ENCODE results near the gene RABGAP1. TPM values are rescaled to one million over a fixed set of nuclear protein-coding genes. Genes with fewer than 3 reads are reported as not detected.

The RABGAP1 gene
- polyA plus RNA-seq, 5 donors, result 58.5 to 89.0 (median 77.3) TPM

DNA sequence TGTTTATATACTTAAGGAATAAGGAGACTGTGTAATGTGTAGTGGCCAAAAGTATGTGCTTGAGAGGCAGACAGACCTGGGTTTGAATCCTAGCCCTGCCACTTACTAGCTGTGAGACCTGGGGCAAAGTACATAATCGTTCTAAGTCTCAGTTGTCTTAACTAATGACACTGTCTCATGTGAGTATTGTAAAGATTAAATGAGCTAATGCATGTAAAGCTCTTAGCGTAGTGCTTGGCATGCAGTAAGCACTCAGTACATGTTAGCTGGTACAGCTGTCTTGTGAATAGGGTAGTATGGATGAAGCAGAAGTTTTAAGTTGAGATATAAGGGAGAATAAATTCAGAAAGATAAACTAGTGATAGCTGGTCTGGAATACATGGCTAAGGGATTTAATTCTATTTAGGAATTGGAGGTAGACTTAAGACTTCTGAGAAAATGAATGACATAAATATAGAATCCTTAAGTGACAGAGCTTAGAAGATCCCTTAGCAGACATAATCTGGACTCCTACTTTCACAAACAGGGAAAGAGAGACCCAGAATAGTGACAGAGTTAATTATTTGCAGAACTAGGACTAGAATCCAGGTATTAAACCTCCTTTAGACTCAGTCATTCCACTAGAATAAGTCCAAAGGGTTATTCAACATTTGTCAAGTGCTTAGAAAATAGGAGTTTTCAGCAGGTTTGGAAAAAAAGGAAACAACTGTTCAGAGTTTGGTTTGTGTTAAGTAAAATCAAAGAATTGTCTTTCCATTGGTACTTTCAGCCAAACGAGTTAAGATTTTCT lies 105.8 kb downstream of the RABGAP1 start:
- DNase-seq, result no peak

DNA sequence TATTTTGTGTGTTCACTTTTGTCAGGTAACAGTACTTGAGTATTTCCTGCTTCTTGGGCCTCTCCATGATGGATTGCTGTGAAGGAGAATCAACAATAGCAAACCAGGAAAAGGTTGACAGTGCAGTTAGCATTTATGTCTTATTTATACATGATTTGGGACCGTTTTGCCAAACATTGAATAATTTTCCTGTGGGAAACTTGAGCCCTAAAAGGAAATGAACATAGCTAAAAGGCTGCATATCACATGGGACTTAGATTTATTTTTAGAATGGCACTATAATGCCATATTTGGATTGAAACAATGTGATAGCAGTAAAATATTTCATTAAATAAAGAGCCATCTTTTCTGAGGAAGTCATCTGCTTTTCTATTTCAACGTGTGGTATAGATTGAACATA lies 107.9 kb downstream of the RABGAP1 start:
- DNase-seq, result no peak

DNA sequence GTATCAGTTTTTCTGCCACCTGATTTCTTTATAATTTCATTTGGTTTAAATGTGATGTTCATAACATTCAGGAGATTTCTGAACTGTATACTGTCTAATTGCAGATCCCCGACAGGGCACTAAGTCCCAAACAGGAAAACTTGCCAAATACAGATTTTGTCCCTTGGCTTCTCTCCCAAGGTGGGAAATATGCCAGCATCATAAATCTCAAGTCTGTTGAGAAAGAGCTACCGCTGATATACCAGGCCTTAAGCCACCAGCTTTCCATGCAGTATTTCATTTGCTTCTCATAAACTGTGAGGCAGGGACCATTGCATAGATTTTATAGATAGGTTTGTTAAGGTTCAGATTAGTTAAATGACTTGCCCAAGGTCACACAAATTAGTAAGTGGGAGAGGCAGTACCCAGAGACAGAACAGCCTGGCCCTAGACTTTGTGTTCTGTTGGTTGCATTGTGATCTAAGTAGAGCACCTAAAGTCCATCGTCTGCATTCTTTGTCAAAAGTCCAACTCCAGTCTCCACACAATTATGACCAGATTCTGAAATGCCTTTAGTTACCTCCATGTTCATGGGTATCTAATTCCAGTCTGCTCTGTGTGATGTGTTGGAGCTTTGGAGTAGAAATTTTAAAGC lies 108.9 kb downstream of the RABGAP1 start:
- DNase-seq, result no peak

DNA sequence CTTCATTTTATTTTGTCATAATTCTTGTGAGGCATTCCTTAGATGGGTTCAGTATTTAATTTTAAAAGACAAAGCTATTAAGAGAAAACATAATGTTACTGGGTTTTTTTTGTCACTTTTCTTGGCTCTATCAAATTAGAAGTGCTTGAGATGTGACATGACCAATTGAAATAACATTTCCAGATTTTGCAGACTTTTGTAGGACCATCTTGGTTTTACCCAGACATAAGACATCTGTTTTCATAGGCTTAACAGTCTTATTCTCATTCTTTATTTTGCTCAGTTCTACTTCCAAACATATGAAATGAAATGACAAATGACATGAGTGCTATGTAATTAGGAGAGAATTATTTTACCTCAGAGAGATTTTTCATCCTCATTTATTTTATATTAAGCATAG lies 112.2 kb downstream of the RABGAP1 start:
- DNase-seq, result no peak

DNA sequence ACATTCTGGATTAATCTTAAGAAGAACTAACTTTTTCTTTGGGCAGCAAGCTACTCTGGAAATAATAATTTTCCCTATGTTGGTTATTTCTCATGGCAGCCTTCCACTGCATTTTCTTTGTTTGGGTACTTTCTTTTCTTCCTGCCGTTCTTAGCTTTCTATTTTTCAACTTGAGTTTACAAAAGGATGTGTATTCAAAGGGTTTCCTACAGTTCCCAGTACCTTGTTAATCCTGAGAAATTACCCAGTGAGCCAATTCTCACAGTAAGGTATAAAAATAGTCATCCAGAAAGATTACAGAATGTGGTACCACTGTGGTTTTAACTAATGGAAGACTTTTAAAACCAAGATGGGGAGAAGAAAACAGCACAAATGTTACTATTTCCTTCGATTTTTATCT lies 112.9 kb downstream of the RABGAP1 start:
- DNase-seq, result no peak

DNA sequence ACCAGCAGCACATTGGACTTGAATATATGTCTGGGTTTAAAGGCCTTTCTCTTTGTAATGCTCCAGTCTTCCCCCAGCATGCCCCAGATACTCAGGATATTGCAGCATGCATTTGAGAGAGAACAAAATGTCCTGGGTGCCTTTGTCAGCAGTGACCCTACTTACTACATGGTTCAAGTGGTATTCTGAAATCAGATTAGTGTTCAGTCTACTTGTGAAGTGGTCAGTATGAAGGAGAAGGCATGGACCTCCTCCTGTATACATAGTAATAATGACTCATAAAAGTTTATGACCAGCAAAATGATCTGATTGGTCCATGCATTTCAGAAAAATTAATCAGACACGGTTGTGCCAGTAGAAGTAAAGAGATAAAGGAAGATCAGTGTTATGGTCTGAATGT lies 118.0 kb downstream of the RABGAP1 start:
- DNase-seq, result no peak

DNA sequence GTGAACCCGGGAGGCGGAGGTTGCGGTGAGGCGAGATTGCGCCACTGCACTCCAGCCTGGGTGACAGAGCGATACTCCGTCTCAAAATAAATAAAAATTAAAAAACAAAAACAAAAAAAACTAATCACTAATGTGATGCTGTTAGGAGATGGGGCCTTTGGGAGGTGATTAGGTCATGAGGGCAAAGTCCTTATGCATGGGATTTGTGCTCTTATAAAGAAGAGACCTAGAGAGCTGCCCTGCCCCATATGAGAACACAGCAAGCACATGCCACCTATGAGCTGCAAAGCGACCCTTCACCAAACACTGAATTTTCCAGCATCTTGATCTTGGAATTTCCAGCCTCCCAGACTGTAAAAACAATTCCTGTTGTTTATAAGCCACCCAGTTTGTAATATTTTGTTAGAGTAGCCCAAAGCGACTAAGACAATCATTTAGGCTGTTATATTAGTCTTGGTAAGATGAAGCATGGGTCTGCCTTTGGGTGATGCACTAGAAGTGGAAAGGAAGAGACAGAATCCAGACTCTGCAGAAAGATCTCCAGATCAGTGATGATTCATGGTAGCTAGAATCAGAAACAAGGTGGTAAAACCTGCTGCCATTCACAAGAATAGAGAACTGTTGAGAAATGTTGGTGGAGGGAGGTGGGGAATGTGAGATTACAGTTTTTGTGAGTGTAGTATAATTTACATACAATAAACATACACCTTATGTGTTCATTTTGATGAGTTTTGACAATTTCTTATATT lies 118.8 kb downstream of the RABGAP1 start:
- DNase-seq, result no peak

DNA sequence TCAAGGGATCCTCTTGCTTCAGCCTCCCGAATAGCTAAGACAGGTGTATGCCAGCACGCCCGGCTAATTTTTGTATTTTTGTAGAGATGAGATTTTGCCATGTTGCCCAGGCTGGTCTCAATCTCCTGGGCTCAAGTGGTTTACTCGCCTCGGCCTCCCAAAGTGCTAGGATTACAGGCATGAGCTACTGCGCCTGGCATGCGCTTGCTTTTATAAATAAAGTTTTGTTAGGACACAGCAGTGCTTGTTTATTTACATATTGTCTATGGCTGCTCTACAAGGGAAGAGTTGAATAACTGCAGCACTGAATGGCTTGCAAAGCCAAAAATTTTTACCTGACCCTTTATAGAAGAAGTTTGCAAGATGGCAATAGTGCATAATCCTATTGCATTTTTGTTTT lies 120.4 kb downstream of the RABGAP1 start:
- DNase-seq, result no peak

DNA sequence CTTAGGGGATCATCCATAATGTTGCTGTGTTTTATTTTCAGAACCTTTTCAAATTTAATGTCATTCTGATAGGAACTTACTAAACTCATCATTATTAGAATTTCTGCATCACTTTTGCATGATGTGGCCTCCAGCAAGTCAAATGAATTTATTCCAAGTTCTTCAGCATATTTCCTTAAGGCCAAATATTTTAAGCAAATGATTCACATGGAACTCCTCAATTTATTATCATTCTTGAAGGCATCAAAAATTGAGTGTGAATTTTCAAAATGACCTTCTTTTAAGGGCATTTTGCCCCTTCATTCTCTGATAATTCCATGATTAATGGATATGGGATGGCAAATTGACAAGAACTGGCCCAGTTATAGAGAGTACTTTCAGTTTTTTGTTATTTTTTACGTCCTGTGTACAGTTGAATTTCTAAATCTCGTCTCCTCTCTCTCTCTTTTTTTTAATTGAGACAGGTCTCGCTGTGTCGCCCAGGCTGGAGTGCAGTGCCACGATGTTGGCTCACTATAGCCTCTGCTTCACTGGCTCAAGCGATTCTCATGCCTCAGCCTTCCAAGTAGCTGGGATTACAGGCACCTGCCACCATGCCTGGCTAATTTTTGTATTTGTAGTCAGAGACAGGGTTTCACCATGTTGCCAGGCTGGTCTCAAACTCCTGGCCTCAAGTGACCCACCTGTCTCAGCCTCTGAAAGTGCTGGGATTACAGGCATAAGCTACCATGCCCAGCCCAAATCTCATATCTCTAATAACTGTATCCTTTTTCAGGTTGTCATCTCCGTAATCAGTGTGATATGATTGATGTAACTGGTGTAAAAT lies 121.7 kb downstream of the RABGAP1 start:
- DNase-seq, result no peak

DNA sequence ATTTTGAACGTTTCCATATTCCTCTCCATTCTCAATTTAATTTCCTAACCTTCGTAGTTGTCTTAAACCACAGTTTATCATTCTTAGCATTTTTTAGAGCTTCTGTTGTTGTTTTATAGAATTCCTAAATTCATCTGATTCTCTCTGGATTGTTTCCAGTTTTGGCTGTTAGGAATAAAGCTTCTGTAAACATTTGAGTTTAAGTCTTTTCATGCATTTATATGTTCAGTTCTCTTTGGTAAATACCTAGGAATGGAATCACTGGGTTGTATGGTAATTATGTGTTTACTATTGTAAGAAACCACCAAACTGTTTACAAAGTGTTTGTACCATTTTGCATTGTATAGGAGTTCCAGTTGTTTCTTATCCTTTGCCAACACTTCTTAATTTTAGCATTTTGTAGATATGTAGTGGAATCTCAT lies 122.4 kb downstream of the RABGAP1 start:
- DNase-seq, result no peak

DNA sequence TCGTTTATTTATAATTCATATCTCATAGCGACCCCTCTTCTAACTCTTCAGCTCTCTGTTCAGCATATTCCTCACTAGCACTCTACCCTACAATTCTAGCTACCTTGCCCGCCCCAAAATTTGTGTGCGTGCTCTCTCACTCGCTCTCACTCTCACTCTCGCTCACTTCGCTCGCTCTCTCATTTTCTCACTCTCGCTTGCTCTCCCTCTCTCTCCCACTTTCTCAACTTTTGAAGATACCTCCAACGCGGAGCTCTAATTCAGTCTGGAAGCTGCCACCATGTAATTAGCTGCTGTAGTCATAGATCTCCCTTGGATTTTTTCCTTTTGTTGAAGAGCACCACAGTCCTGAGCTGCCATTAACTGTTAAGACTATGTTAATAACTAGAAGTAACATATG lies 123.1 kb downstream of the RABGAP1 start:
- no peak for DNase-seq

DNA sequence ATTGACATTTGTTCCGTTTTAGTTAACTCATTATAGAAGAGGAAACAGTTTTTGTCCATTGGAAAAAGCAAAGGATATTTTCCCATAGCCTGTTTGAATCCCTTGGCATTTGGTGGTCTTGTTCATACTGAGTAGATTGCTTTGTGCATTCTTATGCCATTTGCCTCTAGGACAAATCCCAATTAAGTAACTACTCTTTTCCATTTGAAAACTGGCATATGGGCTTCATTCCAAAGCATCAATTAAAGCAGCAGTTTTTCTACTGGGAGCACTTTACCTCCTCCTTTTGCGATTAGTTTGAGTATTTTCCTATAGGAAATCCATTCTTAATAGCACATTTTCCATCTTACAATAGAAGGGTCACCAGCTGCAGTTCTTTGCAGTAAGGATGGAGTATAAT lies 123.9 kb downstream of the RABGAP1 start:
- DNase-seq, result no peak

DNA sequence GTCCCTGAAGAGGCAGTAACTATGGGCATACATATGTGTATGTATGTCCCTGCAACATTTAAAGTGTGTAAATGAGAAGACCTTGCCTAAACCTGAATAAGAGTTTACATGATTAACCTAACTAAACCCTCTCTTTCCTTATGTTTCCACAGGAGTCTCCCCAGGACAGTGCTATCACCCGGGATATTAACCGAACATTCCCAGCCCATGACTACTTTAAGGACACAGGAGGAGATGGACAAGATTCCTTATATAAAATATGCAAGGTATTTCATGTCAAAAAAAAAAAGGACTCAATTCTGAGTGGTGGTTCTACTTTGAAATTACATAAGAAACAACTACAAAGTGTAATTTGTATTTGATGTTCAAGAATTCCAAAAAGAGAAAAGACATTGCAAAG lies 124.4 kb downstream of the RABGAP1 start:
- no peak for DNase-seq

DNA sequence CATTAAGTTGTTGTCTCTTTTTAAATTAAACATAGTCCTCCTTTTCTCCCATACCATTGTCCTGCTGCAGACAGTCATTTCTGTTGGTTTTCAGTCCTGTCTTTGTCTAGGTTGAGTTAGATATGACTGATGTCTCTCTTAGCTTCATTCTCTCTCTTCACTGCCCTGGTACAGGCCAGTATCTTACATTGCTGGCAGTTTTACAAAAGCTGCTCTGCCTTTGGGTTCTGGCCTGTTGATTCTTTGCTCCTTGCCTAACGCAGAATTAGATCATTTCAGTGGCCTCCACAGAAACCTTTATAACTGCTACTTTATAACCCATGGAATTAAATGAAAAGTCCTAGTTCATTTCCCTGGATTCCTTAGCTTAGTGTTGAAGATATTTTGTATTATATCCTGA lies 126.3 kb downstream of the RABGAP1 start:
- no peak for DNase-seq

DNA sequence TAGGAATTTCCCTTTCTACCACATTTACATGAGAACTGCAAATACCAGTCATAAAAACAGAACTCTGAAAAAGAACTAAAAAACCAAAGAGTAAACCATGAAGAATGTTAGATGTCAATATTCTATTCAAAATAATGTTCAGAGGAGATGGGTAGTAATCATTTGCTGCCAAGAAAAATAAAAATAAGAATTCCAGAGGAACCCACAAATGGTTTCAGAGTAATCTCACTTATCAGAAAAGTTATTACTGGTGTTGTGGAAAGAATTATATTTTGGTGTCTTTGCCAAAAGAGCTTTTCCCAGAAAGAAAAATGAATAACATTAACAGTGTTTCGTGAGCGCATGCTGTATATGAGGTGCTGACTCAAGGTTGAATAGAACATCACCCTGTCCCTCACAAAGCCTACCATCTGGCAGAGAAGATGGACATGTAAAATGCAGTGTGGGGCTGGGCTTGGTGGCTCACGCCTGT lies 128.2 kb downstream of the RABGAP1 start:
- DNase-seq, result no peak

DNA sequence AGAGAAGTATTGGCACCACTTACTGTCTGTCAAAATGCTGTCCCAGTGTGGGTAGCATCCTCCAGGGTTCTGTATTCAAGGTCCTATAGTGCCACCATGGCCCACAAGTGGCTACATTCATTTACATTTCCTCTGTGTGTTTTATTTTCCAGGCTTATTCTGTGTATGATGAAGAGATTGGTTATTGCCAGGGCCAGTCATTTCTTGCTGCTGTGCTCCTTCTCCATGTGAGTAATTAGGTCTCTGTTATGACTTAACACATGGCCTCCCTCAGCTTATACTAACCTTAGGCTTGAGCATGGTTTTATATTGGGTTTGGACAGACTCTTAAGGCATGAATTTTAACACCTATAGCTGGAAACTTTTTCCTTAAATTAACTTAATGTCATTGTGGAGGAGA lies 129.4 kb downstream of the RABGAP1 start:
- DNase-seq, result no peak

DNA sequence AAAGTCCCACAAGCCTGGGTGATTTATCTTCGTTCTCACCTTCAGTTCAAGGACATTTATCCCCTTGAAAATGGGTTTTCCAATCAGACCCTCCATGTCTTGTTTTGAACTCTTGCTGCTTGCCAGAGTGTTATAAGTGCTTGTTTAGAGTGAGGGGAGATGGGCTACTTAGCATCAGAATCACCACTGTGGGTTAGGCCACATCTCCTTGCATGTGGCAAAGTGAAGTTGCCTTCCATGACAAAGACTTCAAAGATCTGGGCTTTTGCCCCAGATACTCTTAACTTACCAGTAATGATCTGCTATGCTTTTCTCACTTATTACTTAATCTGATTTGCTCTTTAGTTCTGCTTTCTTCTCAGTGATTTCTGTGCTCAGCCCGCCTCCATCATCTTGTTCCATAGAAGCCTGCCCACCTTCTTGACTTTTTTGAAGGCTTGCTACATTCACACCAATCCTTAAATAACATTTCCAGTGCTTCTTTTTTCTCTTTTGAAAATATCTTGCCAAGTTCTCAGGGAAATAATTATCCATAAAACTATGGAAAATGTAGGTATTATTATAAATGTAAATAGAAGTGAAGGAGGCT lies 131.7 kb downstream of the RABGAP1 start:
- DNase-seq, result no peak

DNA sequence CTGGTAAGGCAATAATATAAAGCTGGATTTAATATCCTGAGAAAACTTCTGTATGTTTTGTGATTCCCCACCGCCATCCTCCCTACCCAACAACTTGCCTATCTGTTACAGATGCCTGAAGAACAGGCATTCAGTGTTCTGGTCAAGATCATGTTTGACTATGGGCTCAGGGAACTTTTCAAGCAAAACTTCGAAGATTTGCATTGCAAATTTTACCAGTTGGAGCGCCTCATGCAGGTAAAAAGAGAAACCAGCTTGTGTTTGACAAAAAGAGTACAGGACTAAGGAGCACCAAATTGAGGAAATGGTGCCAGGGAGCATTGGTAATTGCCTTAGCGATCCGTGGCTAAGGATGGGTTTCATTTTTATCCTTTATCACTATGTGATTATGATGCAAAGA lies 132.6 kb downstream of the RABGAP1 start:
- no peak for DNase-seq

DNA sequence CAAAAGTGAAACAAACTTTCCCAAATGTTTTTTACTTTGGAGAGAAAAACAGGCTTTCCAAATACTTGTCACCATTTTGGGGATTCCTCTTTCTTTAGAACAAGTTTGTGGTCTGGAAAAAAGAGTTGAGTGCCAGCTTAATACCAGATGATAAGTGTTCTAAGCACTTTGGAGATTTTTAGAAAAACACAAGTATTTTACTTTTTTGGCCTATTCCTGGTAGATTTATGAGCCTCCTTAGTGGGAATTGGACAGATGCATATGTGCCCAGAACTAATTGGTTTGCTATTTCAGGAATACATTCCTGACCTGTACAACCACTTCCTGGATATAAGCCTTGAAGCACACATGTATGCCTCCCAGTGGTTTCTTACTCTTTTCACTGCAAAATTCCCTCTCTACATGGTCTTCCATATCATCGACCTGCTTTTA lies 133.2 kb downstream of the RABGAP1 start:
- DNase-seq, result no peak

DNA sequence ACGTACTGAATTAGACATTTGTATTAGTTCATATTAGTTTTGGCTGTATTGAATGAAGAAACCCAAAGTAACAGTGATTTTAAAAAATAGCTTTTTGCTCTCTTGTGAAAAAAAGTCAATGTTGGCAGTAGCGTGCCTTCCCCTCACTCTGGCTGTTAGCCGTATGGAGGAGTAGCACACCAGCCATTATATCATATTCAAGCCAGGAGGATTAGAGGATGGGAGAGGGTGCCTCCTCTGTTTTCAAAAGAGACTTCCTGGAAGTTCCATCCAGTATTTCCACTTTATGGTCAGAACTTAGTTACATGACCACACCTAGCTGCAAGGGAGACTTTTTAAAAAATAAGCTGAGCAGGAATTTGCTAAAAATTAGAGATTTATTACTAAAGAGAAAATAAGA lies 133.8 kb downstream of the RABGAP1 start:
- no peak for DNase-seq

DNA sequence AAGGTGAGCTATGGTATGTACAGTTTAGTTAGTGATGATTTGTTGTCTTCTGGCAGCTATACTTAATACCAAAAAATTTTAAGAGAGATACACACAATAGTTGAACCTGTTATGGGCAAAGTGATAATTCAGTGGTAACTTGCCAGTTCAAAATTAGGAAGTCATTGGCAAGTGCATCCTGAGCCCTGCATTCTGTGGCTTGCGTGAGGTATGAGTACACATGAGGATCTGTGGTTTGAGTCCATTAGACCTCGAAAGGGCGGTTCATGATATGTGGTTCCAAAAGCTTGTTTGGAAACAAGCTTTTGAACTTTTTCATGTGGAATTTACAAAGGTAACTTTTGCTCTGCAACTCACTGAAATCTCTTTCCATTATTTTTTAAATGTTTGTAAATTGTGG lies 139.6 kb downstream of the RABGAP1 start:
- no peak for DNase-seq

Data from right lung (tissue), 5 donors.